DMS 273 treated with DMSO at 0.1 percent for 48 hours (cell line): ENCODE results near the gene PCCA.
"Not testable (repeated sequence)": the region's sequence is repeated elsewhere in the genome, so short reads cannot be mapped to it uniquely, and the experiment has no call there.

Experiments
- DNase-seq: peaks from one replicate; lab custom pipeline; 2025; lab: John Stamatoyannopoulos, UW

The PCCA gene

GRCh38 chr13:100244431-100244830 lies 155.5 kb downstream of the PCCA start:
- DNase-seq, result no peak

- DNase-seq, result no peak
Measured at GRCh38 chr13:100245104-100245503, 156.2 kb downstream of the PCCA start.

- no peak for DNase-seq
Measured at GRCh38 chr13:100247937-100248336, 159.0 kb downstream of the PCCA start.

GRCh38 chr13:100254002-100254401 lies 165.1 kb downstream of the PCCA start:
- DNase-seq, result no peak

- DNase-seq, result no peak
Measured at GRCh38 chr13:100262404-100262803, 173.5 kb downstream of the PCCA start.

GRCh38 chr13:100266026-100266425 lies 177.1 kb downstream of the PCCA start:
- DNase-seq, result no peak

GRCh38 chr13:100269837-100270236 lies 180.9 kb downstream of the PCCA start:
- DNase-seq, result no peak

GRCh38 chr13:100273138-100273537 lies 184.2 kb downstream of the PCCA start:
- no peak for DNase-seq

- no peak for DNase-seq
Measured at GRCh38 chr13:100273552-100273951, 184.7 kb downstream of the PCCA start.

GRCh38 chr13:100274942-100275506 lies 186.1 kb downstream of the PCCA start:
- DNase-seq, result no peak

GRCh38 chr13:100275746-100276145 lies 186.9 kb downstream of the PCCA start:
- no peak for DNase-seq

GRCh38 chr13:100280681-100281080 lies 191.8 kb downstream of the PCCA start:
- DNase-seq, result no peak

GRCh38 chr13:100282306-100282705 lies 193.4 kb downstream of the PCCA start:
- DNase-seq, result not testable (repeated sequence)

- no peak for DNase-seq
Measured at GRCh38 chr13:100290165-100290801, 201.4 kb downstream of the PCCA start.

GRCh38 chr13:100291624-100292023 lies 202.7 kb downstream of the PCCA start:
- DNase-seq, result no peak

- no peak for DNase-seq
Measured at GRCh38 chr13:100297413-100297812, 208.5 kb downstream of the PCCA start.

GRCh38 chr13:100298116-100298681 lies 209.3 kb downstream of the PCCA start:
- no peak for DNase-seq

GRCh38 chr13:100298691-100299090 lies 209.8 kb downstream of the PCCA start:
- no peak for DNase-seq

GRCh38 chr13:100300243-100300642 lies 211.3 kb downstream of the PCCA start:
- no peak for DNase-seq

GRCh38 chr13:100300708-100301107 lies 211.8 kb downstream of the PCCA start:
- DNase-seq, result peak; percentile 64

- DNase-seq, result no peak
Measured at GRCh38 chr13:100301418-100301817, 212.5 kb downstream of the PCCA start.

- no peak for DNase-seq
Measured at GRCh38 chr13:100302391-100302790, 213.5 kb downstream of the PCCA start.

GRCh38 chr13:100304229-100304628 lies 215.3 kb downstream of the PCCA start:
- no peak for DNase-seq

GRCh38 chr13:100305398-100305797 lies 216.5 kb downstream of the PCCA start:
- no peak for DNase-seq
